GM12878 (cell line): ENCODE data around the gene PML. TPM values are rescaled to one million over a fixed set of nuclear protein-coding genes. Genes with fewer than 3 reads are reported as not detected.

Experiments used
- ATAC-seq: fragments of 200-7000 bp; cut with Tn5 transposase; 3 replicates; pipeline ENCODE4 v1.9.1; 2020; ENCODE audit warnings: mild to moderate bottlenecking, moderate library complexity
- BruUV-seq: library from RNA; stranded (reverse); fragments of 400-500 nt; replicated peaks from 2 replicates; lab custom pipeline; 2021; lab: Mats Ljungman, UMichigan
- CTCF ChIA-PET: fragments of 300-600 bp; sonication (Branson Sonifier 250); formaldehyde crosslinking; extraction: SDS; loops from one replicate; lab custom pipeline; 2021; ENCODE audit warnings: inconsistent platforms; lab: Yijun Ruan, JAX
- POLR2A ChIA-PET: fragments of 350-600 bp; formaldehyde crosslinking; extraction: SDS; loops from one replicate; lab custom pipeline; 2021; ENCODE audit warnings: inconsistent platforms; lab: Charles Lee
- RAD21 ChIA-PET: fragments of 300-600 bp; sonication (Branson Sonifier 250); formaldehyde crosslinking; loops from one replicate; lab custom pipeline; 2023; ENCODE audit warnings: antibody characterized with exemption; ENCODE audit not compliant: unreplicated experiment; lab: Charles Lee
- SMC1A ChIA-PET: fragments of 300-600 bp; sonication (Branson Sonifier 250); formaldehyde crosslinking; loops from one replicate; lab custom pipeline; 2023; ENCODE audit not compliant: unreplicated experiment, uncharacterized antibody; lab: Charles Lee
- DNase-seq: peaks from one replicate; pipeline ENCODE4 v3.0.0-alpha.2; 2011; ENCODE audit warnings: low read depth, low spot score
- FAIRE-seq: peaks from 3 replicates; lab custom pipeline; 2011; peaks lifted over from hg19 to GRCh38; lab: Jason Lieb, UNC
- H2AFZ ChIP-seq: 2 replicates; pipeline ENCODE4 v1.6.0; 2011; ENCODE audit warnings: low read depth, low read length, control low read depth; ENCODE audit not compliant: control insufficient read depth
- H3K27ac ChIP-seq: 2 replicates; pipeline ENCODE4 v1.5.1; 2011; ENCODE audit warnings: control low read depth; ENCODE audit not compliant: control insufficient read depth, insufficient read depth
- H3K27me3 ChIP-seq, 2 experiments: replicated peaks in 1 of 2; 2 replicates each; pipeline versions ENCODE4 v1.6.0 to v1.6.1; 2011; ENCODE audit warnings: low read length in 1 of 2; ENCODE audit not compliant: control insufficient read depth in 2 of 2, insufficient read depth in 2 of 2
- H3K36me3 ChIP-seq, 2 experiments: 2 replicates each; pipeline ENCODE4 v1.5.1; 2011; ENCODE audit warnings: low read length in 1 of 2; ENCODE audit not compliant: control insufficient read depth in 2 of 2, insufficient read depth in 2 of 2
- H3K4me1 ChIP-seq: 2 replicates; pipeline ENCODE4 v1.6.1; 2011; ENCODE audit warnings: mild to moderate bottlenecking, low read length, moderate library complexity, mixed read lengths; ENCODE audit not compliant: control insufficient read depth, insufficient read depth
- H3K4me2 ChIP-seq: 2 replicates; pipeline ENCODE4 v1.6.0; 2011; ENCODE audit warnings: control low read depth; ENCODE audit not compliant: control insufficient read depth, insufficient read depth
- H3K4me3 ChIP-seq: fragments of 200-600 bp; sonication (generic); 2 replicates; pipeline ENCODE4 v1.5.1; 2016
- H3K79me2 ChIP-seq: 2 replicates; pipeline ENCODE4 v1.6.0; 2011; ENCODE audit warnings: low read length; ENCODE audit not compliant: control insufficient read depth, insufficient read depth
- H3K9ac ChIP-seq: 2 replicates; pipeline ENCODE4 v1.8.0; 2011; ENCODE audit warnings: low read length, control low read depth, mixed read lengths; ENCODE audit not compliant: control insufficient read depth, insufficient read depth
- H3K9me3 ChIP-seq: replicated peaks from 3 replicates; pipeline ENCODE4 v1.5.1; 2011; ENCODE audit warnings: mild to moderate bottlenecking, low read length; ENCODE audit not compliant: control insufficient read depth, insufficient read depth
- H4K20me1 ChIP-seq: 2 replicates; pipeline ENCODE4 v1.6.0; 2011; ENCODE audit not compliant: control insufficient read depth, insufficient read depth
- BMI1 ChIP-seq: fragments of 450-650 bp; IDR thresholded peaks from 2 replicates; pipeline ENCODE4 v1.6.1; 2016; ENCODE audit warnings: mild to moderate bottlenecking, moderate library complexity, borderline replicate concordance
- CBX5 ChIP-seq: sonication (generic); IDR thresholded peaks from 2 replicates; pipeline ENCODE4 v1.6.1; 2016; ENCODE audit warnings: low read depth, moderate library complexity, mild to moderate bottlenecking, inconsistent platforms
- EGR1 ChIP-seq, 2 experiments: IDR thresholded peaks; 1 replicate in 1 of 2; 2 replicates in 1 of 2; pipeline ENCODE4 v1.6.1; 2011 to 2012; ENCODE audit warnings: low read depth in 2 of 2, low read length in 2 of 2, borderline replicate concordance in 1 of 2, mild to moderate bottlenecking in 1 of 2, moderate library complexity in 1 of 2
- EP300 ChIP-seq, 2 experiments: fragments of 150-350 bp in 1 of 2; IDR thresholded peaks; 2 replicates each; pipeline ENCODE4 v1.6.1; 2011 to 2012; ENCODE audit warnings: low read depth in 2 of 2, low read length in 2 of 2, borderline replicate concordance in 1 of 2, improper control_type of control experiment in 1 of 2, inconsistent platforms in 1 of 2; ENCODE audit not compliant: control insufficient read depth in 1 of 2
- HDAC6 ChIP-seq: fragments of 200-600 bp; sonication (generic); IDR thresholded peaks from one replicate; pipeline ENCODE4 v1.8.0; 2017; ENCODE audit warnings: antibody characterized with exemption; ENCODE audit not compliant: unreplicated experiment
- KDM1A ChIP-seq: fragments of 200-600 bp; sonication (generic); IDR thresholded peaks from 2 replicates; pipeline ENCODE4 v1.6.1; 2016; ENCODE audit warnings: borderline replicate concordance
- MTA3 ChIP-seq: IDR thresholded peaks from 2 replicates; pipeline ENCODE4 v1.6.1; 2012; ENCODE audit warnings: low read length, inconsistent platforms, borderline replicate concordance
- POU2F2 ChIP-seq: IDR thresholded peaks from 3 replicates; pipeline ENCODE4 v1.6.1; 2011; ENCODE audit warnings: low read depth, mild to moderate bottlenecking, low read length, borderline replicate concordance
- RFX5 ChIP-seq: IDR thresholded peaks from 2 replicates; pipeline ENCODE4 v1.6.1; 2011; ENCODE audit warnings: low read depth, low read length, improper control_type of control experiment
- SIN3A ChIP-seq: IDR thresholded peaks from 2 replicates; pipeline ENCODE4 v1.6.1; 2012; ENCODE audit warnings: low read depth, low read length, improper control_type of control experiment
- SMAD5 ChIP-seq: IDR thresholded peaks from 2 replicates; pipeline ENCODE4 v1.6.1; 2016; ENCODE audit warnings: antibody characterized with exemption, low read depth
- ZNF274 ChIP-seq: IDR thresholded peaks from one replicate; pipeline ENCODE4 v1.8.0; 2011; ENCODE audit not compliant: insufficient read length, insufficient read depth
- ZNF384 ChIP-seq: IDR thresholded peaks from 2 replicates; pipeline ENCODE4 v1.6.1; 2012; ENCODE audit warnings: low read depth, mild to moderate bottlenecking, low read length, improper control_type of control experiment, borderline replicate concordance
- WGBS: methylation state at CpG from one replicate; pipeline ENCODE4 v1.1.6; 2016; ENCODE audit warnings: low lambda C conversion rate; ENCODE audit not compliant: insufficient replicate concordance, insufficient coverage; ENCODE audit errors: missing lambda C conversion rate; 5-methylcytosine and 5-hydroxymethylcytosine counted together
- in situ Hi-C: fragments of 300-500 bp; cut with MboI; formaldehyde crosslinking; loops from 9 replicates; pipeline ENCODE4 v1.14.3; 2018; ENCODE audit warnings: mixed read lengths
- intact Hi-C: fragments of 100-400 bp; cut with micrococcal nuclease; formaldehyde crosslinking; loops from one replicate; pipeline ENCODE4 v1.14.2; 2022; ENCODE audit not compliant: unreplicated experiment
- polyA plus RNA-seq, 11 experiments: library from polyadenylated mRNA; depleted of rRNA in 4 of 11; unstranded in 6 of 11; stranded (reverse) in 5 of 11; fragments of >200 nt; fragmentation: Nextera tagmentation in 4 of 11; fragmentation: Illumina TruSeq in 1 of 11; extraction: Ambion mirVana in 4 of 11; extraction: Trizol in 1 of 11; gene quantifications; 1 replicate in 1 of 11; 2 replicates in 10 of 11; pipeline versions ENCODE4 v1.2.1 to v1.2.3, GENCODE V29; 2011 to 2016; ENCODE audit warnings: inconsistent platforms in 2 of 11, missing spikeins in 2 of 11, low read depth in 1 of 11
- total RNA-seq, 4 experiments: library from RNA; depleted of rRNA in 3 of 4; stranded (reverse); fragments of >200 nt in 3 of 4; fragmentation: Illumina TruSeq in 1 of 4; extraction: Trizol in 1 of 4; gene quantifications; 2 replicates each; pipeline versions ENCODE4 v1.2.1 to v1.2.3, GENCODE V29; 2013 to 2021
- TF ChIP-seq, protein P1 (sequence below): fragments of 450-650 bp; IDR thresholded peaks from 2 replicates; pipeline ENCODE4 v1.6.1; 2016; ENCODE audit warnings: mild to moderate bottlenecking, moderate library complexity, borderline replicate concordance
- TF ChIP-seq, protein P2 (sequence below): fragments of 450-650 bp; formaldehyde crosslinking; IDR thresholded peaks from 2 replicates; pipeline ENCODE4 v1.4.0; 2020; ENCODE audit warnings: mild to moderate bottlenecking, moderate library complexity

Gene PML
- total and polyA plus RNA-seq, 10 of the 15 experiments (the other 5 are each of a cell fraction or from before 2014, with no cell fraction given), result 8.5 to 95.5 (median 30.8) TPM

DNA sequence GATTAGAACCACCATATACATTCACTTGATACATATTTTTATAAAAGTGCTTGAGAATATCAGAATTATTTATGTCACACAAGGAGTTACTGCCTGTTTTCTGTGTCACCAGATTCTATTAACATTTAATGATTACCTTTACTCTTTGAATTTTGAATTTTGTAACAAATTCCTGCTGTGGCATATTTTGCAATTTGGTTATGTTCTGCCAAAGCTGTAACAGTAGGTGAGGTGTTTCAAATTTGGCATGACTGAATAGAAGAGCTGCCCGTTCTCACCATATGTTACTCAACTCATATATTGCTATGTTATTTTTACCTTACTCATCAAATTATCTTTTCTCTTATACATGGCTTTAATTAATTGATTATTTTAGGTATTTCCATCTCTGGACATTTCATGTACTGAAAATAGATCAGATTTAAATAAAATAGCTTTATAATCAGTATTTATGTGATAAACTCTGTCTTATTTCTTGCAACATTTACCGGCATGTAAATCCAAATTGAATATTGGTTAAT lies 18.9 kb downstream of the PML start:
- H3K79me2 ChIP-seq, result peaks cover 58% of the 10 kb centered on the region
- no peak for ATAC-seq
- no TSS peak for BruUV-seq
- WGBS, result 99% methylated on average over 2 of the region's 2 CpGs
- no peak overlapping the region for H3K9ac ChIP-seq
- ChIA-PET SMC1A (interaction anchor here (1.2 kb wide), 1 partner anchor 41 kb away, joined by 3 read pairs; no protein-coding TSS in a partner anchor), CTCF (interaction anchor here (2.1 to 2.3 kb wide), 2 partner anchors 17 to 41 kb away, joined by 7 to 9 read pairs; no protein-coding TSS in a partner anchor), RAD21 (no interaction called here), POLR2A (no interaction called here)
- DNase-seq, result no peak
- no peak overlapping the region for H3K4me3 ChIP-seq
- H3K9me3 ChIP-seq, result no peaks in the 10 kb centered on the region; the same call in 2 of the 3 replicates
- intact Hi-C loops, result no loop called here
- H3K27ac ChIP-seq, result no peak overlapping the region
- in situ Hi-C loops, result no loop called here
- H3K4me1 ChIP-seq, result no peaks in the 10 kb centered on the region
- no peaks in the 10 kb centered on the region for H3K27me3 ChIP-seq
- H3K4me2 ChIP-seq, result no peak overlapping the region
- H4K20me1 ChIP-seq, result no peaks in the 10 kb centered on the region
- no peak overlapping the region for H2AFZ ChIP-seq
- H3K36me3 ChIP-seq, result peaks cover 12 to 47% of the 10 kb centered on the region in 2 experiments
- FAIRE-seq, result no peak
- TF ChIP-seq, protein P1, sequence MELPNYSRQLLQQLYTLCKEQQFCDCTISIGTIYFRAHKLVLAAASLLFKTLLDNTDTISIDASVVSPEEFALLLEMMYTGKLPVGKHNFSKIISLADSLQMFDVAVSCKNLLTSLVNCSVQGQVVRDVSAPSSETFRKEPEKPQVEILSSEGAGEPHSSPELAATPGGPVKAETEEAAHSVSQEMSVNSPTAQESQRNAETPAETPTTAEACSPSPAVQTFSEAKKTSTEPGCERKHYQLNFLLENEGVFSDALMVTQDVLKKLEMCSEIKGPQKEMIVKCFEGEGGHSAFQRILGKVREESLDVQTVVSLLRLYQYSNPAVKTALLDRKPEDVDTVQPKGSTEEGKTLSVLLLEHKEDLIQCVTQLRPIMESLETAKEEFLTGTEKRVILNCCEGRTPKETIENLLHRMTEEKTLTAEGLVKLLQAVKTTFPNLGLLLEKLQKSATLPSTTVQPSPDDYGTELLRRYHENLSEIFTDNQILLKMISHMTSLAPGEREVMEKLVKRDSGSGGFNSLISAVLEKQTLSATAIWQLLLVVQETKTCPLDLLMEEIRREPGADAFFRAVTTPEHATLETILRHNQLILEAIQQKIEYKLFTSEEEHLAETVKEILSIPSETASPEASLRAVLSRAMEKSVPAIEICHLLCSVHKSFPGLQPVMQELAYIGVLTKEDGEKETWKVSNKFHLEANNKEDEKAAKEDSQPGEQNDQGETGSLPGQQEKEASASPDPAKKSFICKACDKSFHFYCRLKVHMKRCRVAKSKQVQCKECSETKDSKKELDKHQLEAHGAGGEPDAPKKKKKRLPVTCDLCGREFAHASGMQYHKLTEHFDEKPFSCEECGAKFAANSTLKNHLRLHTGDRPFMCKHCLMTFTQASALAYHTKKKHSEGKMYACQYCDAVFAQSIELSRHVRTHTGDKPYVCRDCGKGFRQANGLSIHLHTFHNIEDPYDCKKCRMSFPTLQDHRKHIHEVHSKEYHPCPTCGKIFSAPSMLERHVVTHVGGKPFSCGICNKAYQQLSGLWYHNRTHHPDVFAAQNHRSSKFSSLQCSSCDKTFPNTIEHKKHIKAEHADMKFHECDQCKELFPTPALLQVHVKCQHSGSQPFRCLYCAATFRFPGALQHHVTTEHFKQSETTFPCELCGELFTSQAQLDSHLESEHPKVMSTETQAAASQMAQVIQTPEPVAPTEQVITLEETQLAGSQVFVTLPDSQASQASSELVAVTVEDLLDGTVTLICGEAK, result no peak
- TF ChIP-seq POU2F2 (no peak), SIN3A (no peak), BMI1 (no peak), RFX5 (no peak), CBX5 (no peak), EGR1 (IDR thresholded peaks at IDR 0.05; ENCODE audit: borderline replicate concordance in 1 of 2, low read depth in 2 of 2, low read length in 2 of 2) (no peak), HDAC6 (no peak), EP300 (IDR thresholded peaks at IDR 0.05; ENCODE audit: borderline replicate concordance in 1 of 2, control insufficient read depth in 1 of 2, low read depth in 2 of 2, low read length in 2 of 2) (no peak), KDM1A (no peak), ZNF274 (no peak), MTA3 (no peak), SMAD5 (no peak), ZNF384 (no peak)
- TF ChIP-seq, protein P2, sequence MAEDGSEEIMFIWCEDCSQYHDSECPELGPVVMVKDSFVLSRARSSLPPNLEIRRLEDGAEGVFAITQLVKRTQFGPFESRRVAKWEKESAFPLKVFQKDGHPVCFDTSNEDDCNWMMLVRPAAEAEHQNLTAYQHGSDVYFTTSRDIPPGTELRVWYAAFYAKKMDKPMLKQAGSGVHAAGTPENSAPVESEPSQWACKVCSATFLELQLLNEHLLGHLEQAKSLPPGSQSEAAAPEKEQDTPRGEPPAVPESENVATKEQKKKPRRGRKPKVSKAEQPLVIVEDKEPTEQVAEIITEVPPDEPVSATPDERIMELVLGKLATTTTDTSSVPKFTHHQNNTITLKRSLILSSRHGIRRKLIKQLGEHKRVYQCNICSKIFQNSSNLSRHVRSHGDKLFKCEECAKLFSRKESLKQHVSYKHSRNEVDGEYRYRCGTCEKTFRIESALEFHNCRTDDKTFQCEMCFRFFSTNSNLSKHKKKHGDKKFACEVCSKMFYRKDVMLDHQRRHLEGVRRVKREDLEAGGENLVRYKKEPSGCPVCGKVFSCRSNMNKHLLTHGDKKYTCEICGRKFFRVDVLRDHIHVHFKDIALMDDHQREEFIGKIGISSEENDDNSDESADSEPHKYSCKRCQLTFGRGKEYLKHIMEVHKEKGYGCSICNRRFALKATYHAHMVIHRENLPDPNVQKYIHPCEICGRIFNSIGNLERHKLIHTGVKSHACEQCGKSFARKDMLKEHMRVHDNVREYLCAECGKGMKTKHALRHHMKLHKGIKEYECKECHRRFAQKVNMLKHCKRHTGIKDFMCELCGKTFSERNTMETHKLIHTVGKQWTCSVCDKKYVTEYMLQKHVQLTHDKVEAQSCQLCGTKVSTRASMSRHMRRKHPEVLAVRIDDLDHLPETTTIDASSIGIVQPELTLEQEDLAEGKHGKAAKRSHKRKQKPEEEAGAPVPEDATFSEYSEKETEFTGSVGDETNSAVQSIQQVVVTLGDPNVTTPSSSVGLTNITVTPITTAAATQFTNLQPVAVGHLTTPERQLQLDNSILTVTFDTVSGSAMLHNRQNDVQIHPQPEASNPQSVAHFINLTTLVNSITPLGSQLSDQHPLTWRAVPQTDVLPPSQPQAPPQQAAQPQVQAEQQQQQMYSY (CRISPR knock-in tag), result no peak
